Camera-type eye (tissue), 1 donor: ENCODE data around the gene NUP188. TPM values are rescaled to one million over a fixed set of nuclear protein-coding genes. Genes with fewer than 3 reads are reported as not detected.

Experiments used
- total RNA-seq: library from RNA; depleted of rRNA; stranded (reverse); fragments of >200 nt; gene quantifications from one replicate; pipeline ENCODE4 v1.2.3, GENCODE V29; 2014

NUP188 gene
- total RNA-seq, result 92.9 TPM

GRCh38 chr9:128947527-128948301, at the start of gene NUP188, which contains the start of gene DOLK:
Gene NUP188, plus strand, starts transcription at chr9:128947699. Its CDS starts 21 bp downstream, at chr9:128947720.
Gene DOLK, minus strand, starts transcription at chr9:128947603. Its CDS starts 300 bp downstream, at chr9:128947303.

GRCh38 chr9:128920381-128921058, 27.0 kb upstream of the NUP188 start, which contains the start of gene PHYHD1:
Gene PHYHD1, plus strand, starts transcription at chr9:128920982. Its CDS starts 1,342 bp downstream, at chr9:128922324.

GRCh38 chr9:129028192-129028966, 80.9 kb downstream of the NUP188 start, which contains the start of gene SH3GLB2:
Gene SH3GLB2, minus strand, starts transcription at chr9:129028331. Its CDS starts 177 bp downstream, at chr9:129028154.

GRCh38 chr9:129036241-129036922, 88.9 kb downstream of the NUP188 start, which contains the start of gene MIGA2:
Gene MIGA2, plus strand, starts transcription at chr9:129036626. Its CDS starts 3,969 bp downstream, at chr9:129040595.

Other genes starting within 250 kb of the NUP188 start
- 8.7 TPM for gene PKN3, start 245.2 kb upstream of the NUP188 start, total RNA-seq
- gene ZDHHC12, start 223.6 kb upstream of the NUP188 start, total RNA-seq, result 10.9 TPM
- gene ZER1, start 175.8 kb upstream of the NUP188 start, total RNA-seq, result 52.0 TPM
- gene TBC1D13, start 160.4 kb upstream of the NUP188 start, total RNA-seq, result 16.0 TPM
- 15.3 TPM for gene ENDOG, start 129.2 kb upstream of the NUP188 start, total RNA-seq
- 28.3 TPM for gene SPOUT1, start 117.9 kb upstream of the NUP188 start, total RNA-seq
- 13.0 TPM for gene KYAT1, start 65.7 kb upstream of the NUP188 start, total RNA-seq
- gene LRRC8A, start 65.6 kb upstream of the NUP188 start, total RNA-seq, result 36.3 TPM
- 19.4 TPM for gene PHYHD1, start 26.7 kb upstream of the NUP188 start, total RNA-seq
- 14.2 TPM for gene DOLK, start 96 bp upstream of the NUP188 start, total RNA-seq
- 52.7 TPM for gene SH3GLB2, start 80.6 kb downstream of the NUP188 start, total RNA-seq
- gene MIGA2, start 88.9 kb downstream of the NUP188 start, total RNA-seq, result 36.0 TPM
- 8.9 TPM for gene DOLPP1, start 133.4 kb downstream of the NUP188 start, total RNA-seq
- 23.3 TPM for gene CRAT, start 163.1 kb downstream of the NUP188 start, total RNA-seq
- 64.9 TPM for gene PTPA, start 163.7 kb downstream of the NUP188 start, total RNA-seq
- gene IER5L, start 230.6 kb downstream of the NUP188 start, total RNA-seq, result 11.9 TPM